HL-60/S4 treated with retinoic acid at 250 ng/mL for 4 days and 3 days (cell line): ENCODE measurements around the gene KCNJ9.
"Not testable (repeated sequence)": the region's sequence is repeated elsewhere in the genome, so short reads cannot be mapped to it uniquely, and the experiment has no call there.

Source experiments
- in situ Hi-C: fragments of 300-500 bp; cut with MboI; formaldehyde crosslinking; loops from 2 replicates; pipeline ENCODE4 v1.7.0; 2022; ENCODE audit warnings: low sequenced_read_pairs

The KCNJ9 gene

GRCh38 chr1:160101717-160102522 lies 20.6 kb downstream of the KCNJ9 start:
- in situ Hi-C loops, result no loop called here

- in situ Hi-C loops, result no loop called here
Measured at GRCh38 chr1:160103658-160104408, 22.5 kb downstream of the KCNJ9 start.

- in situ Hi-C loops, result no loop called here
Measured at GRCh38 chr1:160104486-160104885, 23.1 kb downstream of the KCNJ9 start.

GRCh38 chr1:160105155-160105554 lies 23.8 kb downstream of the KCNJ9 start:
- in situ Hi-C loops, result no loop called here

GRCh38 chr1:160107512-160107911 lies 26.2 kb downstream of the KCNJ9 start:
- in situ Hi-C loops, result no loop called here

GRCh38 chr1:160108888-160109662 lies 27.7 kb downstream of the KCNJ9 start:
- in situ Hi-C loops, result no loop called here

GRCh38 chr1:160109686-160110085 lies 28.3 kb downstream of the KCNJ9 start:
- in situ Hi-C loops, result no loop called here

GRCh38 chr1:160111462-160111861 lies 30.1 kb downstream of the KCNJ9 start:
- in situ Hi-C loops, result not testable (repeated sequence)

GRCh38 chr1:160112357-160112756 lies 31.0 kb downstream of the KCNJ9 start:
- in situ Hi-C loops, result no loop called here

- in situ Hi-C loops, result no loop called here
Measured at GRCh38 chr1:160113407-160113806, 32.1 kb downstream of the KCNJ9 start.

- in situ Hi-C loops, result no loop called here
Measured at GRCh38 chr1:160114085-160114484, 32.7 kb downstream of the KCNJ9 start.

- in situ Hi-C loops, result no loop called here
Measured at GRCh38 chr1:160115545-160116282, 34.4 kb downstream of the KCNJ9 start, which contains the start of gene ATP1A2. TSS of gene ATP1A2 (plus strand) at chr1:160115759. CDS start at chr1:160115862, 103 bp downstream.

GRCh38 chr1:160116283-160117147 lies 35.2 kb downstream of the KCNJ9 start:
- in situ Hi-C loops, result no loop called here

GRCh38 chr1:160117300-160117699 lies 36.0 kb downstream of the KCNJ9 start:
- in situ Hi-C loops, result no loop called here

- in situ Hi-C loops, result no loop called here
Measured at GRCh38 chr1:160117709-160118183, 36.4 kb downstream of the KCNJ9 start.

GRCh38 chr1:160118928-160119327 lies 37.6 kb downstream of the KCNJ9 start:
- in situ Hi-C loops, result no loop called here

GRCh38 chr1:160120797-160121196 lies 39.5 kb downstream of the KCNJ9 start:
- in situ Hi-C loops, result no loop called here

GRCh38 chr1:160121388-160121787 lies 40.0 kb downstream of the KCNJ9 start:
- in situ Hi-C loops, result no loop called here

- in situ Hi-C loops, result no loop called here
Measured at GRCh38 chr1:160122978-160123495, 41.7 kb downstream of the KCNJ9 start.
